Ishikawa (cell line): ENCODE measurements around the gene KIAA0586.

ENCODE experiments used
- CEBPB ChIP-seq: IDR thresholded peaks from 2 replicates; pipeline ENCODE4 v1.6.1; 2012
- CREB1 ChIP-seq: IDR thresholded peaks from 2 replicates; pipeline ENCODE4 v1.6.1; 2012; ENCODE audit warnings: low read depth
- EGR1 ChIP-seq: IDR thresholded peaks from 2 replicates; pipeline ENCODE4 v1.6.1; 2012
- EP300 ChIP-seq: IDR thresholded peaks from 2 replicates; pipeline ENCODE4 v1.6.1; 2012; ENCODE audit warnings: borderline replicate concordance
- FOXM1 ChIP-seq: IDR thresholded peaks from 2 replicates; pipeline ENCODE4 v1.6.1; 2012; ENCODE audit warnings: low read depth, borderline replicate concordance
- NFIC ChIP-seq: IDR thresholded peaks from 2 replicates; pipeline ENCODE4 v1.6.1; 2012
- RAD21 ChIP-seq: IDR thresholded peaks from 2 replicates; pipeline ENCODE4 v1.6.1; 2012; ENCODE audit warnings: low read depth
- TAF1 ChIP-seq: IDR thresholded peaks from 2 replicates; pipeline ENCODE4 v1.6.1; 2012; ENCODE audit warnings: low read depth, mild to moderate bottlenecking
- TCF12 ChIP-seq: IDR thresholded peaks from 2 replicates; pipeline ENCODE4 v1.6.1; 2012; ENCODE audit warnings: low read depth
- TEAD4 ChIP-seq: IDR thresholded peaks from 2 replicates; pipeline ENCODE4 v1.6.1; 2012
- YY1 ChIP-seq: IDR thresholded peaks from 2 replicates; pipeline ENCODE4 v1.6.1; 2012; ENCODE audit warnings: low read depth
- ZBTB7A ChIP-seq: IDR thresholded peaks from 2 replicates; pipeline ENCODE4 v1.6.1; 2012; ENCODE audit warnings: low read depth
- TF ChIP-seq, protein P1 (sequence below): IDR thresholded peaks from 2 replicates; pipeline ENCODE4 v1.6.1; 2012; ENCODE audit warnings: low read depth, mild to moderate bottlenecking
- TF ChIP-seq, protein P2 (sequence below): IDR thresholded peaks from 2 replicates; pipeline ENCODE4 v1.6.1; 2012
- TF ChIP-seq, protein P3 (sequence below): IDR thresholded peaks from 2 replicates; pipeline ENCODE4 v1.6.1; 2012

KIAA0586 gene

DNA sequence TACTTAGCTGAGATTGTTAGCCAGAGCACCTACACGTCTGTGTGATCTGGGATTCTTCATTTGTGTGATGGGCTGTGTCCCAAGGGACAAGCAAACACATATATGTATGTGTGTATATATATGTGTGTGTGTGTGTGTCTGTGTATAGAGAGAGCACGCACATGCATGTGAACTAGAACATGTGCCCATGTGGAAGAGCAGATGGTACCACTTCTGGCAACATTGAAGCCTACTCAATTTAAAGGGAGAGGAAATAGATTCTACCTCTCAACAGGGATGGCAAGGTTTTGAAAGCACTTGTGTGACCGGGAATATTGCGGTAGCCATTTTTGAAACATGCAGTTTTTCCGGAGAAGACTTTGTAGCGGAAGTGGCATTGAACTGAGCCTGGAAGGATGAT, 30.4 kb upstream of the KIAA0586 start:
- TF ChIP-seq, protein P1, sequence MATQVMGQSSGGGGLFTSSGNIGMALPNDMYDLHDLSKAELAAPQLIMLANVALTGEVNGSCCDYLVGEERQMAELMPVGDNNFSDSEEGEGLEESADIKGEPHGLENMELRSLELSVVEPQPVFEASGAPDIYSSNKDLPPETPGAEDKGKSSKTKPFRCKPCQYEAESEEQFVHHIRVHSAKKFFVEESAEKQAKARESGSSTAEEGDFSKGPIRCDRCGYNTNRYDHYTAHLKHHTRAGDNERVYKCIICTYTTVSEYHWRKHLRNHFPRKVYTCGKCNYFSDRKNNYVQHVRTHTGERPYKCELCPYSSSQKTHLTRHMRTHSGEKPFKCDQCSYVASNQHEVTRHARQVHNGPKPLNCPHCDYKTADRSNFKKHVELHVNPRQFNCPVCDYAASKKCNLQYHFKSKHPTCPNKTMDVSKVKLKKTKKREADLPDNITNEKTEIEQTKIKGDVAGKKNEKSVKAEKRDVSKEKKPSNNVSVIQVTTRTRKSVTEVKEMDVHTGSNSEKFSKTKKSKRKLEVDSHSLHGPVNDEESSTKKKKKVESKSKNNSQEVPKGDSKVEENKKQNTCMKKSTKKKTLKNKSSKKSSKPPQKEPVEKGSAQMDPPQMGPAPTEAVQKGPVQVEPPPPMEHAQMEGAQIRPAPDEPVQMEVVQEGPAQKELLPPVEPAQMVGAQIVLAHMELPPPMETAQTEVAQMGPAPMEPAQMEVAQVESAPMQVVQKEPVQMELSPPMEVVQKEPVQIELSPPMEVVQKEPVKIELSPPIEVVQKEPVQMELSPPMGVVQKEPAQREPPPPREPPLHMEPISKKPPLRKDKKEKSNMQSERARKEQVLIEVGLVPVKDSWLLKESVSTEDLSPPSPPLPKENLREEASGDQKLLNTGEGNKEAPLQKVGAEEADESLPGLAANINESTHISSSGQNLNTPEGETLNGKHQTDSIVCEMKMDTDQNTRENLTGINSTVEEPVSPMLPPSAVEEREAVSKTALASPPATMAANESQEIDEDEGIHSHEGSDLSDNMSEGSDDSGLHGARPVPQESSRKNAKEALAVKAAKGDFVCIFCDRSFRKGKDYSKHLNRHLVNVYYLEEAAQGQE, result no peak
- TF ChIP-seq FOXM1, result no peak
- TF ChIP-seq, protein P2, sequence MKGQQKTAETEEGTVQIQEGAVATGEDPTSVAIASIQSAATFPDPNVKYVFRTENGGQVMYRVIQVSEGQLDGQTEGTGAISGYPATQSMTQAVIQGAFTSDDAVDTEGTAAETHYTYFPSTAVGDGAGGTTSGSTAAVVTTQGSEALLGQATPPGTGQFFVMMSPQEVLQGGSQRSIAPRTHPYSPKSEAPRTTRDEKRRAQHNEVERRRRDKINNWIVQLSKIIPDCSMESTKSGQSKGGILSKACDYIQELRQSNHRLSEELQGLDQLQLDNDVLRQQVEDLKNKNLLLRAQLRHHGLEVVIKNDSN, result no peak
- TF ChIP-seq EP300, result no peak
- TF ChIP-seq CEBPB, result no peak
- no peak for TF ChIP-seq TEAD4
- no peak for TF ChIP-seq EGR1
- no peak for TF ChIP-seq TAF1
- TF ChIP-seq, protein P3, sequence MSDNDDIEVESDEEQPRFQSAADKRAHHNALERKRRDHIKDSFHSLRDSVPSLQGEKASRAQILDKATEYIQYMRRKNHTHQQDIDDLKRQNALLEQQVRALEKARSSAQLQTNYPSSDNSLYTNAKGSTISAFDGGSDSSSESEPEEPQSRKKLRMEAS, result no peak
- no peak for TF ChIP-seq CREB1
- no peak for TF ChIP-seq RAD21
- TF ChIP-seq ZBTB7A, result no peak

DNA sequence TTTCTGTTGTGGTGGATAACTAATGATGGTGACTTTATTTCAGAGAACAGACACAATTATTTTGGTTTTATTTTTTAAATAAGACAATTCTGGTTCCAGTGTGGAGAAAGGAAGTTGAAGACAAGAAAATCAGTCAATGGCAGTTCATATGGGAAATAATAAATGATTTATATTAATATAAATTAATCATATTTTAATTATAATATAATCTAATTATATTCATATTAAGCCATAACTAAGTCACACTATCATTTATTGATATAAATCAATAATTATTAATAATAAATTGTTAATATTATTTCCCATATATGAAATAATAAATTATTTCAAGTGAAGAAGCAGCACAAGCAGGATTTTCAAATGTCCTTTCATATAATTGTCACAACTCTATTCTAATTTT, 29.0 kb upstream of the KIAA0586 start:
- TF ChIP-seq, protein P3, result no peak
- TF ChIP-seq RAD21 (no peak), CREB1 (no peak), EP300 (no peak), EGR1 (no peak), TAF1 (no peak), FOXM1 (no peak), TEAD4 (no peak)
- TF ChIP-seq, protein P2, result no peak
- TF ChIP-seq, protein P1, result no peak

DNA sequence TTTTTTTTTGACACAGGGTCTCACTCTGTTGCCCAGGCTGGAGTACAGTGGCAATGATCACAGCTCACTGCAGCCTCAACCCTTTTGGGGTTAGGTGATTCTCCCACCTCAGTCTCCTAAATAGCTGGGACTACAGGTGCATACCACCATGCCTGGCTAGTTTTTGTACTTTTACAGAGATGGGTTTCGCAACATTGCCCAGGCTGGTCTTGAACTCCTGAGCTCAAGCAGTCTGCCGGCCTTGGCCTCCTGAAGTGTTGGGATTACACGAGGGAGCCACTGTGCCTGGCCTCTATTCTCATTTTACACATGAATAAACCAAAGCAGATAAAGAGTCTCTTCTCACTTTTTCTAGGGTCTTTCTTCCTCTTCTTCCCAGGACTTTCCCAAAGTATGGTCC, 28.6 kb upstream of the KIAA0586 start:
- no peak for TF ChIP-seq TAF1
- TF ChIP-seq TEAD4, result no peak
- TF ChIP-seq, protein P2, result no peak
- no peak for TF ChIP-seq EGR1
- TF ChIP-seq NFIC, result no peak
- peak; percentile 65 for TF ChIP-seq CEBPB
- no peak for TF ChIP-seq FOXM1

DNA sequence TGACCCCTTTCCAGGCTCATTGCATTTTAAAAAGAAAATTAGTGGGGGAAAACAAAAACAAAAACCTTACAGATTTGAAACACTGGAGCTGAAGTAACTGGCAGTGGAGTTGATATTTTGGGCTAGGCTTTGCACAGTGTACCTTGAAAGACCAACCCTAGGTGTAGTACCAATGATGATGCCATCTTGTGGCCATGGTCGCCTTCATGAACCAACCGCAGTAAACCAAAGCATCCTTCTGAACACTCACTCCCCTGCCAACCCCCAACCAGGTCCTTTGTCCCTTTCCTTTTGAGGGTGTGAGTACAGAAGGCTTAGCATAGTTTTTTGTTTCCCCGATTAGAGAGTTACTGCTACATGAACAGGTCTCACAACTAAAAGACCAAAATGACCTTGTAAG, 25.9 kb upstream of the KIAA0586 start:
- TF ChIP-seq EP300 (no peak), CREB1 (no peak)
- TF ChIP-seq, protein P3, result no peak
- TF ChIP-seq, protein P1, result no peak

DNA sequence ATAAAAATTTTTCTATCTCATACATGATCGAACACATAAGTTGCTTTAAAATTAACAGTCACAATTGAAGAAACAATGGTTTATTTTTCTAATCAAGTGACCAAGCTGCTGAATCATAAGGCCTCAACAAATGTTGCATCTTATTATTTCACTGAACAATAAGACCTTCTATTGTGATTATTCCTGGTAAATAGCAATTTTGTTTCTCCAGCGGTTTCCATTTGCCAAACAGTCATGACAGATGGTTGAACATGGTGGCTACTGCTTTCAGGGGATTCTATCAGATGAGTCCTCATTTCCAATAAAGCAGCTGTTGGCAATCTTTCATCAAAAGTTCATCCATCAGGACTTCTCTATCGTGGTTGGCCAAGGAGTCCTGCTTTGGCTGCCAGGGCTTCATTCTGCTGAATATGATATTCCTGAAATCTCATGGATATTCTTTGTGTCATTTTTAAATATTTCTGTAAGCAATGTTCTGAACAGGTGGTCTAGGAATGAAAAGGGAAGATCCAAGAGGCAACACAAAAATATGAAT, 18.8 kb upstream of the KIAA0586 start:
- TF ChIP-seq, protein P3, result no peak
- TF ChIP-seq NFIC (no peak), EP300 (no peak), CEBPB (no peak), TEAD4 (no peak), FOXM1 (no peak), YY1 (no peak), CREB1 (no peak), ZBTB7A (no peak), RAD21 (no peak), TCF12 (no peak), TAF1 (no peak)
- TF ChIP-seq, protein P1, result no peak
- TF ChIP-seq, protein P2, result no peak
